Motor neuron (in vitro differentiated cells): ENCODE results near the gene ZFYVE28. TPM values are rescaled to one million over a fixed set of nuclear protein-coding genes. Genes with fewer than 3 reads are reported as not detected.
A peak's percentile ranks its signal among the peaks of the same experiment; 100 is the strongest.

Source experiments
- ATAC-seq, 8 experiments: fragments of 200-7000 bp; cut with Tn5 transposase; replicated peaks in 6 of 8; 2 replicates each; pipeline ENCODE4 v1.8.0; 2021; ENCODE audit warnings: mild to moderate bottlenecking in 8 of 8, moderate library complexity in 8 of 8
- H3K27ac ChIP-seq, 2 donors: fragments of 250-450 bp; sonication (Bioruptor Pico); 2 replicates each; pipeline ENCODE4 v1.9.0; 2021; ENCODE audit warnings: antibody characterized with exemption in 2 of 2, mild to moderate bottlenecking in 2 of 2, moderate library complexity in 1 of 2
- H3K4me1 ChIP-seq, 2 donors: fragments of 250-450 bp; sonication (Bioruptor Pico); replicated peaks in 1 of 2; 2 replicates each; pipeline ENCODE4 v1.6.1; 2021; ENCODE audit warnings: antibody characterized with exemption in 2 of 2, mild to moderate bottlenecking in 2 of 2, moderate library complexity in 1 of 2
- H3K4me3 ChIP-seq, 5 donors: fragments of 250-450 bp; sonication (Bioruptor Pico); 2 replicates each; pipeline ENCODE4 v1.9.0; 2021; ENCODE audit warnings: antibody characterized with exemption in 5 of 5, mild to moderate bottlenecking in 5 of 5, moderate library complexity in 4 of 5
- WGBS, 10 experiments: fragments of 450-650 bp; shearing (Covaris generic); methylation state at CpG; one replicate each; pipeline ENCODE4 v1.0.0; 2022; 5-methylcytosine and 5-hydroxymethylcytosine counted together
- in situ Hi-C, 9 experiments: fragments of 400-800 bp; cut with MboI; loops; one replicate each; pipeline ENCODE4 v1.15.0; 2021; ENCODE audit warnings: low sequenced_read_pairs in 9 of 9, low pct_unique_long_range_greater_than_20kb in 2 of 9; ENCODE audit not compliant: unreplicated experiment in 9 of 9
- total RNA-seq, 8 experiments: library from RNA; unstranded; fragments of 300-600 nt; gene quantifications; 2 replicates each; pipeline versions ENCODE4 v1.2.3 to v1.2.4, GENCODE V29; 2022

ZFYVE28 gene
- total RNA-seq, 8 experiments from 2014 or later = 1.1 to 8.2 (median 4.3) TPM

DNA sequence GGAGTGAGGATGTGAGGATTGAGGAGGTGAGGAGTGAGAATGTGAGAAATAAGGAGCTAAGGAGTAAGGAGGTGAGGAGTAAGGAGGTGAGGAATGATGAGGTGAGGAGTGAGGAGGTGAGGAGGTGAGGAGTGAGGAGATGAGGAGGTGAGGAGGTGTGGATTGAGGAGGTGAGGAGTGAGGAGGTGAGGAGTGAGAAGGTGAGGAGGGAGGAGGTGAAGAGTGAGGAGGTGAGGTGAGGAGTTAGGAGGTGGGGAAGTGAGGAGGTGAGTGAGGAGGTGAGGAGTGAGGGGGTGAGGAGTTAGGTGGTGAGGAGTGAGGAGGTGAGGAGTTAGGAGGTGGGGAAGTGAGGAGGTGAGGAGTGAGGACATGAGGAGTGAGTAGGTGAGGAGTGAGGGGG is 81.8 kb downstream of the ZFYVE28 start:
- Histone ChIP-seq H3K4me1 (no peaks in the 10 kb centered on the region), H3K27ac (no peak overlapping the region), H3K4me3 (no peak overlapping the region)
- ATAC-seq = no peak
- in situ Hi-C loops = no loop called here

DNA sequence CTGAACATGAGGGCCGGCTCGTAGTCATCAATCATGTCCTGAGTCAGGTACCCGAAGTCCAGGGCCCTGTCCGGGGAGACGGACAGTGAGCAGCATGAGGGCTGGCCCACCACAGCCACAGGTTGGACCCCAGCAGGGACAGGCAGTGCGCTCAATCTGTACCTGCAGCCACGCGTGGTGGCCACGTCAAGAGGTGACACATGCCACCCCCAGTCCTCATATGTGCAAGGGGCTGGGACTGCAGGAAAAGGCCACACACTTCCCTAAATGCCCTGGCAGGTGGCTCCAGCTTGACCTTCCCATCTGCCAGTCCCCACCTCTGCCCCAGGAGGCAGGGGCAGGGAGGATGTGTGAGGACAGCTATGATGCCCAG is 82.7 kb downstream of the ZFYVE28 start:
- H3K4me3 ChIP-seq = no peak overlapping the region
- WGBS, 10 experiments = 84 to 86% methylated on average over 3 to 5 of the region's 9 CpGs; no CpG with 5 or more reads in 8 of the 10 experiments
- ATAC-seq = no peak
- in situ Hi-C loops = no loop called here
- H3K4me1 ChIP-seq = no peaks in the 10 kb centered on the region
- H3K27ac ChIP-seq = no peak overlapping the region

DNA sequence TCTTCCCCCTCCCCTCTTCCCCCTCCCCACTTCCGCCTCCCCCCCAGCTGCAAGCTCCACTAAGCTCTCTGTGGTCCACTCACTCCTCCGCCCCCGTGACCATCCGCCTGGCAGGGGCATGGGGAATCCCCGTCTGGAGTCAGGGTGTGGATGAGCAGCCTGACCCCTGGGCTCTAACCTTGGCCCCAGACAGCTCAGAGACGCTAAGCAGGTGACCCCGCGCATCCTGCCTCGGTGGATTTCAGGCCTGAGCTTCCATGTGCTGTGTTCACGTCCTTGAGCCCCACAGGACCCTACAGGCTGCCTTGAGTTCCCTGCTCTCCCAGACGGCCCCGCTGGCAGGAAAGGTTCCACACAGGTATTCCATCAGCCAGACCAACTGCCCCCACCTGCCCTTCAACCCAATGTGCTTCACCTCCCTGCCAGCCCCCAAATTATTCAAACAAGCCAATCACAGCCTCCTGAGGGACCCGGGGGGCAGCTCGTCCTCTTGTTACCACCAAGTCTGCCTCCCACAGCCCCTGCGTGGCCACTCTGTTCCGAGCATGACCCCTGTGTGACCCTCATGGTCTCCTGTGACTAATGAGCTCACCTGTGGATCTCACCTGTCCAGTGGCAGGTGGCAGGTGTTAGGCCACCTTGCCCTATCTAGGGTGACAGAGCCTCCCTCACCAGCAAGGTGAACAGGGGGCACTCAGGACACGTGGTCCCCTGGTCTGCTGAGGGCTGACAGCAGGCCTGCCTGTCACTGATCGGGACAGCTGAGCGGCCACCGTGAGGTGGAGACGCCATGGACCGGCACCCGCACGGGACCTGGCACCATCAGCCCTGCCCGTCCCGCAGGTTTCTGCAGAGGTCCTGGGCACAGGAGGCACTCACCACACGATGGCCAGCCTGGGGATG is 83.4 kb downstream of the ZFYVE28 start:
- Histone ChIP-seq H3K27ac (no peak overlapping the region), H3K4me1 (no peaks in the 10 kb centered on the region), H3K4me3 (no peak overlapping the region)
- in situ Hi-C loops = no loop called here
- no peak for ATAC-seq
- WGBS, 10 experiments = 40 to 100% (median 94%) methylated on average over 1 to 6 of the region's 27 CpGs; no CpG with 5 or more reads in 4 of the 10 experiments

DNA sequence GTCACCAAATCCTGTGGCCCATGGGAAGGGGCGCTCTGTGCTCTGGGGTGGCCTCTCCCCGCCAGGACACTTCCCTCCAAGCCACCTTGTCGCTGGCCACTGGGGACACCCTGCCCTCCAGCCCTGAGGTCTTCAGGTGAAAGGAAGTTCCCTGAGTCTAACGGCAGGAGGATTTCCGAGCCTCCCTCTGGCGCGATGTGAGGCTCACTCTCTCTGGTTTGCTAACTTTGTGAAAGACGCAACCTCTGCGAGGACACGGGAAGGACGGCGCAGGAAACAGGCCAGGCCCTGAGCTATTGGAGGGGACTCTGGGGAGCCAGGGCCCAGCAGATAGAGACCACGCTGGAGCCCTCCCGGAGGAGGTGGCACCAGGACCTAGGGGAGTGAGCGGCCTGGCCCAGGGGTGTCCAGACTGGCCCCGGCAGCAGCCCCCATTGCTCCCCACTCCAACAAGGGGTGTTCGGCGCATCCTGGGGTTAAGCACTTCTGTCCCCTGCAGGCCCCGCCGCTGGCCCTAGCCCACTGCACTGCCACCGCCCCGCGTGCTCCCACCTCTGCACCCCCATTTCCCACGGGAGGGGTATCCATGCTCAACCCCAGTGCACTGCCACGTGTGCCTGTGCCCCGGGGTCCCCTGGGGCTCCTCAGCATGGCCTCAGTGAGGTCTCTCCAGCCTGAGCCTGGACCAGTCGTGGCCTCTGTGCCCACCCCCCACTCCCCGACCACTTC is 84.4 kb downstream of the ZFYVE28 start:
- ATAC-seq = no peak
- H3K27ac ChIP-seq = no peak overlapping the region
- in situ Hi-C loops = no loop called here
- H3K4me1 ChIP-seq = no peaks in the 10 kb centered on the region
- 70 to 100% (median 84%) methylated on average over 1 to 16 of the region's 28 CpGs; no CpG with 5 or more reads in 3 of the 10 experiments for WGBS, 10 experiments
- no peak overlapping the region for H3K4me3 ChIP-seq

DNA sequence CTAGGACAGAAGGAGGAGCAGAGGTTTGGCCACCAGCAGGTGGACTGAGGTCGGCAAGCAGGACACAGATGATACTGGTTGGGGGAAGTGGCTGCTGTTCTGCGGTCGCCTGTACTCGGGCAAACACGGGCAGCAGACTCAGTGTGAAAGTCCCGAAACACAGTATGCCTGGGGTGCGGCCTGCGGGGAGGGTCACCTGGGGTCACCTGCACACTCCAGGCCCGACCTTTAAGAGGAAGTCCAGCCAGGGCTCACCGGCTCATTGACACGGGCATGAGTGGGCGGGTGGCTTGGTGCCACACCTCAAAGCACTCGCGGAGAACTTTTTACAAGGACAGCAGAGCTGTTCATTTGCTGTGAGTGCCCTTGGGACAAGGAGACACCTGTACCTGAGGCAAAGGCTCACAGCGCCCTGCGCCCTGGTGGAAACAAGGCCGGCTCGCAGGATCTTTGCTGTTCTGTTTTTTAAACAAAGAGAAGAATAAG is 85.0 kb downstream of the ZFYVE28 start:
- no peak overlapping the region for H3K4me3 ChIP-seq
- ATAC-seq = no peak
- H3K4me1 ChIP-seq = no peaks in the 10 kb centered on the region
- in situ Hi-C loops = no loop called here
- WGBS, 10 experiments = 58 to 100% (median 93%) methylated on average over 1 to 10 of the region's 18 CpGs; no CpG with 5 or more reads in 6 of the 10 experiments
- H3K27ac ChIP-seq = no peak overlapping the region

DNA sequence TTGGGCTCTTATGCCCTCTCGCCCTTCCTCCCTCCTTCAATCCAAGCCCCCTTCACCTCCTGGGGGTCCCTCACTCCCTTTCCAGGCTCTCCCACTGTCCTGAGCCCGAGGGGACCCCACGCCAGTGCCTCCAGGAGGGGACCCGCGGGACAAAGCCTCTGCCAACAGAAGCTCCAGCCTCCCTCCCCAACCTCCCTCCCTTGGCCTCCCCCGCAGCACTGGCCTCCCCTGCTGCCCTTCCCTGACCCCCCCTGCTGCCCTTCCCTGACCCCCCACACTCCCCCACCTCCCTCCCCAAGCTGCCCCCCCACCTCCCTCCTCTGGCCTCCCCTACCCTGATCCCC is 85.5 kb downstream of the ZFYVE28 start:
- WGBS, 10 experiments = 50% methylated on average over 2 of the region's 6 CpGs; no CpG with 5 or more reads in 9 of the 10 experiments
- no peaks in the 10 kb centered on the region for H3K4me1 ChIP-seq
- in situ Hi-C loops = no loop called here
- no peak for ATAC-seq
- no peak overlapping the region for H3K4me3 ChIP-seq
- no peak overlapping the region for H3K27ac ChIP-seq

DNA sequence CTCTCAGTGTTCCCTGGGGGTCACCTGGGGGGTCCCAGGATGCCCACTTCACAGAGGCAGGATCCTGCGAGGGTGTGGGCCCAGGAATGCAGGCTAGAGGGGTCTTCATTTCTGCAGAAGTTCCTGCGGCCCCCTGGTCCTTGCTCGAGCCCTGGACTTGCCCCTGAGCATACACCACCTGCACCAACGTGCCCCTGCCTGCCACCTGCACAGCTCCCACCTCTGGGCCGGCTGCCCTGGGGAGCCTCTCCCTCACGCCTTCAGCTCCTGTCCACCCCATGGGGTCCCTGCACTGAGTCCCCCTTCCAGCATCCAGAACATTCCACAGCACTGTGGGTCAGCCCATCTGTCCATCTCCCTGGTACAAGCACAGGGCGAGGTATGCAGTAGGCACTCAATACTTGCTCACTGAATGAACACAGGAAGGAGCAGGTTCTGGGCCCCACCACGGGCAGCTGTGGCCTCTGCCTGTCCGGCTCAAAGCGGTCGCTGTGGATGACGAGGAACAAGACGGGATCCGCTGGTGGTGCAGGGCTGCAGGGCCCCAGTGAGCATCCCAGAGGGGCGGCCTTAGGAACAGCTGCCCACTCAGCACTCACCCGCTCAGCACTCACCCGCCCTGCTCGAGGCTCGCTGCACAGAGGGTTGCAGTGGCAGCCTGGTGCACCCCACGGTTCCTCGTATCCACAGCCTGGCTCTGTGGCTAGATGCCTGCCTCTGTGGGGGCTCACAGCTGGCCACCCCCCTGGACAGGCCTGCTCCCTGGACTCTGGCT is 86.1 kb downstream of the ZFYVE28 start:
- in situ Hi-C loops = no loop called here
- peak in 1 of 8 experiments; percentile 17 for ATAC-seq
- Histone ChIP-seq H3K4me3 (no peak overlapping the region), H3K27ac (no peak overlapping the region), H3K4me1 (no peaks in the 10 kb centered on the region)
- 53 to 93% (median 79%) methylated on average over 2 to 7 of the region's 21 CpGs; no CpG with 5 or more reads in 4 of the 10 experiments for WGBS, 10 experiments

GRCh38 chr4:2331519-2332200 is 86.8 kb downstream of the ZFYVE28 start:
- in situ Hi-C loops = no loop called here
- 71 to 94% (median 82%) methylated on average over 3 to 5 of the region's 13 CpGs; no CpG with 5 or more reads in 7 of the 10 experiments for WGBS, 10 experiments
- Histone ChIP-seq H3K4me1 (no peaks in the 10 kb centered on the region), H3K27ac (no peak overlapping the region), H3K4me3 (no peak overlapping the region)
- ATAC-seq = no peak

- Histone ChIP-seq H3K27ac (no peak overlapping the region), H3K4me3 (no peak overlapping the region), H3K4me1 (no peaks in the 10 kb centered on the region)
- no peak for ATAC-seq
- in situ Hi-C loops = no loop called here
- 53 to 100% (median 79%) methylated on average over 1 to 3 of the region's 11 CpGs; no CpG with 5 or more reads in 6 of the 10 experiments for WGBS, 10 experiments
Observed at GRCh38 chr4:2331043-2331420, 87.4 kb downstream of the ZFYVE28 start.

- Histone ChIP-seq H3K27ac (no peak overlapping the region), H3K4me3 (no peak overlapping the region), H3K4me1 (no peaks in the 10 kb centered on the region)
- ATAC-seq = peak; percentile 57 to 95 (median 94)
- WGBS, 10 experiments = 11 to 67% (median 50%) methylated on average over 1 to 9 of the region's 19 CpGs; no CpG with 5 or more reads in 2 of the 10 experiments
- in situ Hi-C loops = no loop called here
Observed at GRCh38 chr4:2330091-2331042, 88.1 kb downstream of the ZFYVE28 start.

DNA sequence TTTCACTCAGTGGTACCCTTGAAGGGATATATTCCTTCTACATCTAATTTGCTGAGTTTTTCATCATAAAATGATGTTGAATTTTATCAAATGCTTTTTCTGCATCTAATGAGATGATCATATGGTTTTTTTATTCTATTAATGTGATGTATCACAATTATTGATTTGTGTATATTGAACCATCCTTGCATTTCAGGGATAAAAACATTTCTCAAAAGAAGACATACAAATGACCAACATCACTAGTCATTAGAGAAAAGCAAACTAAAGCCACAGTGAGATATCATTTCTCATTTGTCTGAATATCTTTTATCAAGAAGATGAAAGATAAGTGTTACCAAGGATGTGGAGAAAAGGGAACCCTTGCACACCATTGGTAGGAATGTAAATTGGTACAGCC is 90.9 kb downstream of the ZFYVE28 start:
- no peak for ATAC-seq
- Histone ChIP-seq H3K4me1 (no peaks in the 10 kb centered on the region), H3K27ac (no peak overlapping the region), H3K4me3 (no peak overlapping the region)
- in situ Hi-C loops = no loop called here

DNA sequence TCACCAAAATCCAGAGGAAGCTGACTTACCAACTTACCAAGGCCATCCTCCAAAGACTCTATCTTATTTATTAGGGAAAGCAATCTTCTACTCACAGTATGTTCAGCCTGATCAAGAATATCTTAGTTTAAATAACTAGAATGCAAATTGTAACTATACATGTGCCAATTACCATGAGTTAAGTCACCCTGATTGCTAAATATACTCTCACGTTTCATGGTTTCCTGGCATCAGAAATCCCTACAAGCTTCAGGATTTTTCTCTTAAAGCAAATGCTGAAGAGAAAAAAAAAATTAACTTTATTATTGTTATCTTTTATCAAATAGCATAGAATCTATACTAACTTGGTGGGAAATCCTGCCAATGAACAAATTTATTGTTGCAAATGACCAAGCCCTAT is 93.6 kb downstream of the ZFYVE28 start:
- in situ Hi-C loops = no loop called here
- WGBS, 10 experiments = 33 to 100% (median 79%) methylated on average over 1 of the region's 1 CpG; no CpG with 5 or more reads in 2 of the 10 experiments
- Histone ChIP-seq H3K4me3 (no peak overlapping the region), H3K4me1 (no peaks in the 10 kb centered on the region), H3K27ac (no peak overlapping the region)
- ATAC-seq = no peak
